Progenitor cell of endocrine pancreas (in vitro differentiated cells): ENCODE results near the gene GPR4. TPM values are rescaled to one million over a fixed set of nuclear protein-coding genes. Genes with fewer than 3 reads are reported as not detected.
A peak's percentile ranks its signal among the peaks of the same experiment; 100 is the strongest.

Source experiments
- DNase-seq: peaks from one replicate; pipeline ENCODE4 v3.0.0; 2021; ENCODE audit warnings: low spot score; ENCODE audit not compliant: unreplicated experiment
- H3K27ac Mint-ChIP-seq: 2 replicates; pipeline ENCODE4 v1.8.0; 2021; ENCODE audit warnings: mild to moderate bottlenecking, moderate library complexity, mixed read lengths
- H3K27me3 Mint-ChIP-seq: 2 replicates; pipeline ENCODE4 v1.8.0; 2021; ENCODE audit warnings: mixed read lengths
- H3K36me3 Mint-ChIP-seq: 2 replicates; pipeline ENCODE4 v1.8.0; 2022; ENCODE audit warnings: mixed read lengths; ENCODE audit not compliant: insufficient read depth
- H3K4me1 Mint-ChIP-seq: 2 replicates; pipeline ENCODE4 v1.8.0; 2021; ENCODE audit warnings: low read depth, mixed read lengths
- H3K4me3 Mint-ChIP-seq: 2 replicates; pipeline ENCODE4 v1.8.0; 2021; ENCODE audit warnings: low read depth, mild to moderate bottlenecking, moderate library complexity, mixed read lengths
- H3K9me3 Mint-ChIP-seq: 2 replicates; pipeline ENCODE4 v1.8.0; 2021; ENCODE audit warnings: low read depth, mixed read lengths
- total RNA-seq: library from RNA; stranded (reverse); gene quantifications from 2 replicates; pipeline ENCODE4 v1.2.1, GENCODE V29; 2021
- TF ChIP-seq, protein P1 (sequence below): fragments of 200-600 bp; sonication (generic); IDR thresholded peaks from one replicate; pipeline ENCODE4 v1.5.0; 2021; ENCODE audit warnings: antibody characterized with exemption, mild to moderate bottlenecking; ENCODE audit not compliant: unreplicated experiment

The GPR4 gene
- total RNA-seq, 1 donor from 2014 or later: not detected

GRCh38 chr19:45576682-45577081 is 25.3 kb downstream of the GPR4 start:
- TF ChIP-seq, protein P1, sequence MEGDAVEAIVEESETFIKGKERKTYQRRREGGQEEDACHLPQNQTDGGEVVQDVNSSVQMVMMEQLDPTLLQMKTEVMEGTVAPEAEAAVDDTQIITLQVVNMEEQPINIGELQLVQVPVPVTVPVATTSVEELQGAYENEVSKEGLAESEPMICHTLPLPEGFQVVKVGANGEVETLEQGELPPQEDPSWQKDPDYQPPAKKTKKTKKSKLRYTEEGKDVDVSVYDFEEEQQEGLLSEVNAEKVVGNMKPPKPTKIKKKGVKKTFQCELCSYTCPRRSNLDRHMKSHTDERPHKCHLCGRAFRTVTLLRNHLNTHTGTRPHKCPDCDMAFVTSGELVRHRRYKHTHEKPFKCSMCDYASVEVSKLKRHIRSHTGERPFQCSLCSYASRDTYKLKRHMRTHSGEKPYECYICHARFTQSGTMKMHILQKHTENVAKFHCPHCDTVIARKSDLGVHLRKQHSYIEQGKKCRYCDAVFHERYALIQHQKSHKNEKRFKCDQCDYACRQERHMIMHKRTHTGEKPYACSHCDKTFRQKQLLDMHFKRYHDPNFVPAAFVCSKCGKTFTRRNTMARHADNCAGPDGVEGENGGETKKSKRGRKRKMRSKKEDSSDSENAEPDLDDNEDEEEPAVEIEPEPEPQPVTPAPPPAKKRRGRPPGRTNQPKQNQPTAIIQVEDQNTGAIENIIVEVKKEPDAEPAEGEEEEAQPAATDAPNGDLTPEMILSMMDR: no peak
- H3K9me3 Mint-ChIP-seq: no peaks in the 10 kb centered on the region
- H3K4me3 Mint-ChIP-seq: peak overlapping the region; percentile 55
- DNase-seq: no peak
- H3K27ac Mint-ChIP-seq: peak overlapping the region; percentile 91
- no peaks in the 10 kb centered on the region for H3K36me3 Mint-ChIP-seq
- peaks cover 30% of the 10 kb centered on the region for H3K4me1 Mint-ChIP-seq
- H3K27me3 Mint-ChIP-seq: no peaks in the 10 kb centered on the region

- Mint-ChIP-seq H3K36me3 (no peaks in the 10 kb centered on the region), H3K9me3 (no peaks in the 10 kb centered on the region), H3K4me1 (peaks cover 25% of the 10 kb centered on the region)
These were observed 26.8 kb downstream of the GPR4 start for GRCh38 chr19:45575216-45575615.

DNA sequence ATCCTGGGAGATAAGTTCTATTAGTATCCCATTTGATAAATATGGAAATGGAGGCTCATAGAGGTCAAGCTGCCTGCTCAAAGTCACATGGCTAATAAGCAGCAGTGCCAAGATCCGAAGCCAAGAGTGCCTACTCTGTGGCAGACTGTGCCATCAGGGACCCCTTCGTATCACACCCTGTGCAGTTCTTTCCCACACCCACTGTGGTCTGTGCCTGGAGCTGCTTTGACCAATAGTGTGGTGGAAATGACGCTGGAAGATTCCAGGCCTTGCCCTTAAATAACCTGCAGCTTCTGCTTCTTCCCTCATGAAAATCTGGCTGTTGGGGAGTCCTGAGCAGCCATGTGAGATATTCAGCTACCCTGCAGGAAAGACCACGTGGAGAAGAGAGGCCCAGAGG is 27.5 kb downstream of the GPR4 start:
- Mint-ChIP-seq H3K9me3 (no peaks in the 10 kb centered on the region), H3K27me3 (no peaks in the 10 kb centered on the region), H3K4me3 (no peak overlapping the region), H3K4me1 (peaks cover 25% of the 10 kb centered on the region), H3K36me3 (no peaks in the 10 kb centered on the region), H3K27ac (peak overlapping the region; percentile 81)
- no peak for DNase-seq
- TF ChIP-seq, protein P1: no peak

More at GRCh38 chr19:45575216-45575615, 26.8 kb downstream of the GPR4 start:
- Mint-ChIP-seq H3K4me3 (no peak overlapping the region), H3K27me3 (no peaks in the 10 kb centered on the region), H3K27ac (no peak overlapping the region)
- TF ChIP-seq, protein P1: no peak
- no peak for DNase-seq

GRCh38 chr19:45571457-45572220 is 30.4 kb downstream of the GPR4 start:
- peaks cover 5% of the 10 kb centered on the region for H3K4me1 Mint-ChIP-seq
- no peaks in the 10 kb centered on the region for H3K9me3 Mint-ChIP-seq
- no peaks in the 10 kb centered on the region for H3K27me3 Mint-ChIP-seq
- no peak for DNase-seq
- TF ChIP-seq, protein P1: no peak
- no peak overlapping the region for H3K4me3 Mint-ChIP-seq
- H3K27ac Mint-ChIP-seq: no peak overlapping the region
- no peaks in the 10 kb centered on the region for H3K36me3 Mint-ChIP-seq

GRCh38 chr19:45569619-45570421 is 32.2 kb downstream of the GPR4 start:
- H3K36me3 Mint-ChIP-seq: no peaks in the 10 kb centered on the region
- no peak overlapping the region for H3K27ac Mint-ChIP-seq
- peak; percentile 32 for DNase-seq
- TF ChIP-seq, protein P1: peak; percentile 67
- H3K9me3 Mint-ChIP-seq: no peaks in the 10 kb centered on the region
- H3K27me3 Mint-ChIP-seq: no peaks in the 10 kb centered on the region
- H3K4me3 Mint-ChIP-seq: no peak overlapping the region
- peaks cover 3% of the 10 kb centered on the region for H3K4me1 Mint-ChIP-seq
